Measurements from ENCODE around the gene PRAME.
A peak's percentile ranks its signal among the peaks of the same experiment; 100 is the strongest.

PRAME gene

GRCh38 chr22:22558972-22559603, at the start of gene PRAME:
Gene PRAME (minus strand): TSS chr22:22559265. CDS start chr22:22556832, 2,433 bp downstream.
- no peak; the same call in 1 of the 2 replicates for TF ChIP-seq TEAD4 (IDR thresholded peaks at IDR 0.05)
- no peak for TF ChIP-seq FOXM1 (IDR thresholded peaks at IDR 0.05; ENCODE audit: borderline replicate concordance, low read depth)
- no peak for TF ChIP-seq CEBPB (IDR thresholded peaks at IDR 0.05)
- TF ChIP-seq EGR1 (IDR thresholded peaks at IDR 0.05), result 0 out of 2 replicates have a peak, but pooled peaks have one; percentile 21
- TF ChIP-seq TAF1 (IDR thresholded peaks at IDR 0.05; ENCODE audit: low read depth), result 0 out of 2 replicates have a peak, but pooled peaks have one; percentile 39
- peak; percentile 44; the same call in 1 of the 2 replicates for TF ChIP-seq RAD21 (IDR thresholded peaks at IDR 0.05; ENCODE audit: low read depth)
- TF ChIP-seq TCF12 (IDR thresholded peaks at IDR 0.05; ENCODE audit: low read depth), result 0 out of 2 replicates have a peak, but pooled peaks have one; percentile 50
- no peak for TF ChIP-seq REST (IDR thresholded peaks at IDR 0.05; ENCODE audit: low read depth)
- TF ChIP-seq EP300 (IDR thresholded peaks at IDR 0.05; ENCODE audit: borderline replicate concordance), result no peak
- TF ChIP-seq YY1 (IDR thresholded peaks at IDR 0.05; ENCODE audit: low read depth), result 0 out of 2 replicates have a peak, but pooled peaks have one; percentile 31
- TF ChIP-seq CREB1 (IDR thresholded peaks at IDR 0.05; ENCODE audit: low read depth), result no peak
- TF ChIP-seq ZBTB7A (IDR thresholded peaks at IDR 0.05; ENCODE audit: low read depth), result peak; percentile 79; the same call in 1 of the 2 replicates
- no peak for TF ChIP-seq USF1 (IDR thresholded peaks at IDR 0.05)
- no peak for TF ChIP-seq NFIC (IDR thresholded peaks at IDR 0.05)
- TF ChIP-seq MAX (IDR thresholded peaks at IDR 0.05), result peak; percentile 58

GRCh38 chr22:22605074-22605404, 46.0 kb upstream of the PRAME start:
- TF ChIP-seq TAF1 (IDR thresholded peaks at IDR 0.05; ENCODE audit: low read depth) (no peak), TEAD4 (IDR thresholded peaks at IDR 0.05) (no peak)

- TF ChIP-seq TEAD4 (IDR thresholded peaks at IDR 0.05) (no peak), RAD21 (IDR thresholded peaks at IDR 0.05; ENCODE audit: low read depth) (no peak)
Observed at GRCh38 chr22:22604326-22605073, 45.4 kb upstream of the PRAME start.

- TF ChIP-seq CEBPB (IDR thresholded peaks at IDR 0.05) (no peak), MAX (IDR thresholded peaks at IDR 0.05) (no peak), EP300 (IDR thresholded peaks at IDR 0.05; ENCODE audit: borderline replicate concordance) (no peak), YY1 (IDR thresholded peaks at IDR 0.05; ENCODE audit: low read depth) (no peak), CREB1 (IDR thresholded peaks at IDR 0.05; ENCODE audit: low read depth) (no peak), TCF12 (IDR thresholded peaks at IDR 0.05; ENCODE audit: low read depth) (no peak), ZBTB7A (IDR thresholded peaks at IDR 0.05; ENCODE audit: low read depth) (no peak), USF1 (IDR thresholded peaks at IDR 0.05) (no peak), FOXM1 (IDR thresholded peaks at IDR 0.05; ENCODE audit: borderline replicate concordance, low read depth) (no peak), RAD21 (IDR thresholded peaks at IDR 0.05; ENCODE audit: low read depth) (no peak), TEAD4 (IDR thresholded peaks at IDR 0.05) (no peak), EGR1 (IDR thresholded peaks at IDR 0.05) (no peak)
Observed at GRCh38 chr22:22603470-22603947, 44.4 kb upstream of the PRAME start.

- TF ChIP-seq ZBTB7A (IDR thresholded peaks at IDR 0.05; ENCODE audit: low read depth) (no peak), EP300 (IDR thresholded peaks at IDR 0.05; ENCODE audit: borderline replicate concordance) (no peak), TCF12 (IDR thresholded peaks at IDR 0.05; ENCODE audit: low read depth) (no peak), USF1 (IDR thresholded peaks at IDR 0.05) (no peak), RAD21 (IDR thresholded peaks at IDR 0.05; ENCODE audit: low read depth) (no peak), CREB1 (IDR thresholded peaks at IDR 0.05; ENCODE audit: low read depth) (no peak), NFIC (IDR thresholded peaks at IDR 0.05) (no peak), YY1 (IDR thresholded peaks at IDR 0.05; ENCODE audit: low read depth) (no peak), TEAD4 (IDR thresholded peaks at IDR 0.05) (no peak), FOXM1 (IDR thresholded peaks at IDR 0.05; ENCODE audit: borderline replicate concordance, low read depth) (no peak), MAX (IDR thresholded peaks at IDR 0.05) (no peak), TAF1 (IDR thresholded peaks at IDR 0.05; ENCODE audit: low read depth) (no peak), CEBPB (IDR thresholded peaks at IDR 0.05) (no peak), EGR1 (IDR thresholded peaks at IDR 0.05) (no peak), REST (IDR thresholded peaks at IDR 0.05; ENCODE audit: low read depth) (no peak)
Observed at GRCh38 chr22:22600531-22601261, 41.6 kb upstream of the PRAME start.

Measured in Ishikawa (cell line).